CD14-positive monocyte (primary cell): ENCODE measurements around the gene DNAAF5. TPM values are rescaled to one million over a fixed set of nuclear protein-coding genes. Genes with fewer than 3 reads are reported as not detected.

Experiments
- DNase-seq, 3 donors: peaks; one replicate each; pipeline ENCODE4 v3.0.0-alpha.2; 2011 to 2022
- H2AFZ ChIP-seq: 2 replicates; pipeline ENCODE4 v1.6.0; 2012; ENCODE audit warnings: mild to moderate bottlenecking, low read depth, low read length, inconsistent platforms; ENCODE audit not compliant: insufficient read depth, poor library complexity, severe bottlenecking
- H3K27ac ChIP-seq, 2 donors: 1 replicate in 1 of 2; 2 replicates in 1 of 2; pipeline ENCODE4 v1.5.1; 2012 to 2013; ENCODE audit warnings: low read length in 2 of 2, control low read depth in 1 of 2, inconsistent platforms in 1 of 2, low read depth in 1 of 2, mild to moderate bottlenecking in 1 of 2
- H3K27me3 ChIP-seq, 2 donors: one replicate each; pipeline versions ENCODE4 v1.6.0 to v1.6.1; 2011 to 2013; ENCODE audit warnings: low read length in 2 of 2; ENCODE audit not compliant: control insufficient read depth in 2 of 2, insufficient read depth in 2 of 2
- H3K36me3 ChIP-seq, 2 donors: replicated peaks in 1 of 2; 1 replicate in 1 of 2; 2 replicates in 1 of 2; pipeline versions ENCODE4 v1.5.1 to v1.6.1; 2012 to 2013; ENCODE audit warnings: low read length in 2 of 2, control low read depth in 1 of 2, inconsistent platforms in 1 of 2, mild to moderate bottlenecking in 1 of 2; ENCODE audit not compliant: insufficient read depth in 2 of 2, control insufficient read depth in 1 of 2
- H3K4me1 ChIP-seq, 2 donors: 1 replicate in 1 of 2; 2 replicates in 1 of 2; pipeline versions ENCODE4 v1.5.1 to v1.6.1; 2012 to 2013; ENCODE audit warnings: low read length in 2 of 2, control low read depth in 1 of 2, inconsistent platforms in 1 of 2, mild to moderate bottlenecking in 1 of 2, moderate library complexity in 1 of 2; ENCODE audit not compliant: insufficient read depth in 2 of 2, control insufficient read depth in 1 of 2
- H3K4me2 ChIP-seq: replicated peaks from 2 replicates; pipeline ENCODE3; 2012; ENCODE audit warnings: low read length, moderate library complexity, mild to moderate bottlenecking; ENCODE audit not compliant: poor library complexity, severe bottlenecking; ENCODE audit errors: extremely low read depth
- H3K4me3 ChIP-seq, 3 experiments: fragments of 200-600 bp in 1 of 3; sonication (generic) in 1 of 3; replicated peaks in 1 of 3; 1 replicate in 2 of 3; 2 replicates in 1 of 3; pipeline ENCODE4 v1.5.1; 2011 to 2013; ENCODE audit warnings: low read length in 3 of 3, mild to moderate bottlenecking in 3 of 3, control low read depth in 2 of 3, low read depth in 2 of 3, inconsistent platforms in 1 of 3, moderate library complexity in 1 of 3
- H3K79me2 ChIP-seq: 2 replicates; pipeline ENCODE4 v1.6.0; 2012; ENCODE audit warnings: mild to moderate bottlenecking, control low read depth, inconsistent platforms, low read length, moderate library complexity; ENCODE audit not compliant: insufficient read depth
- H3K9ac ChIP-seq: 2 replicates; pipeline ENCODE4 v1.6.0; 2017; ENCODE audit warnings: low read length, mild to moderate bottlenecking; ENCODE audit not compliant: insufficient read depth, poor library complexity, severe bottlenecking
- H3K9me3 ChIP-seq, 2 donors: replicated peaks in 1 of 2; 1 replicate in 1 of 2; 2 replicates in 1 of 2; pipeline versions ENCODE4 v1.5.1 to v1.6.1; 2012 to 2013; ENCODE audit warnings: low read length in 2 of 2, control low read depth in 1 of 2; ENCODE audit not compliant: control insufficient read depth in 1 of 2, insufficient read depth in 1 of 2
- H4K20me1 ChIP-seq: 2 replicates; pipeline ENCODE4 v1.6.0; 2012; ENCODE audit warnings: mild to moderate bottlenecking, low read length, control low read depth, moderate library complexity; ENCODE audit not compliant: insufficient read depth
- H3K27ac Mint-ChIP-seq, 7 donors: one replicate each; pipeline ENCODE4 v1.8.0; 2020; ENCODE audit warnings: mild to moderate bottlenecking in 7 of 7, mixed read lengths in 7 of 7, moderate library complexity in 6 of 7, inconsistent platforms in 2 of 7
- H3K27me3 Mint-ChIP-seq, 3 donors: one replicate each; pipeline ENCODE4 v1.8.0; 2021 to 2022; ENCODE audit warnings: low read depth in 3 of 3, mild to moderate bottlenecking in 3 of 3, mixed read lengths in 3 of 3, moderate library complexity in 3 of 3, inconsistent platforms in 1 of 3
- H3K36me3 Mint-ChIP-seq, 2 donors: one replicate each; pipeline ENCODE4 v1.8.0; 2020; ENCODE audit warnings: mixed read lengths in 2 of 2, inconsistent platforms in 1 of 2, mild to moderate bottlenecking in 1 of 2
- H3K4me1 Mint-ChIP-seq: one replicate; pipeline ENCODE4 v1.8.0; 2020; ENCODE audit warnings: mild to moderate bottlenecking, mixed read lengths
- H3K4me3 Mint-ChIP-seq, 2 donors: one replicate each; pipeline ENCODE4 v1.8.0; 2020; ENCODE audit warnings: mild to moderate bottlenecking in 2 of 2, mixed read lengths in 2 of 2, moderate library complexity in 1 of 2
- H3K9me3 Mint-ChIP-seq, 7 donors: one replicate each; pipeline ENCODE4 v1.8.0; 2020 to 2022; ENCODE audit warnings: mixed read lengths in 7 of 7, mild to moderate bottlenecking in 6 of 7, moderate library complexity in 6 of 7, inconsistent platforms in 2 of 7
- CTCF ChIP-seq: fragments of 200-600 bp; IDR thresholded peaks from one replicate; pipeline ENCODE4 v1.8.0; 2022; ENCODE audit warnings: antibody characterized with exemption, mild to moderate bottlenecking
- WGBS: methylation state at CpG from one replicate; pipeline ENCODE4 v1.1.5; 2013; ENCODE audit warnings: missing lambda C conversion rate; ENCODE audit not compliant: insufficient coverage; 5-methylcytosine and 5-hydroxymethylcytosine counted together
- intact Hi-C, 2 donors: fragments of 100-400 bp; cut with micrococcal nuclease; formaldehyde crosslinking; loops; one replicate each; pipeline versions ENCODE4 v1.15.0 to v1.15.1; 2023
- polyA plus RNA-seq, 3 donors: library from polyadenylated mRNA; depleted of rRNA in 1 of 3; unstranded in 2 of 3; stranded (reverse) in 1 of 3; fragments of 300-500 nt in 2 of 3; fragments of >200 nt in 1 of 3; fragmentation: Illumina TruSeq in 2 of 3; gene quantifications; 1 replicate in 2 of 3; 2 replicates in 1 of 3; pipeline ENCODE4 v1.2.3, GENCODE V29; 2012 to 2021

The DNAAF5 gene
- polyA plus RNA-seq, 3 donors: 1.2 to 9.6 (median 2.0) TPM

GRCh38 chr7:832968-833424, 106.5 kb downstream of the DNAAF5 start:
- H3K4me1 ChIP-seq: peaks cover 10 to 23% of the 10 kb centered on the region in 2 donors
- no peak overlapping the region for H2AFZ ChIP-seq
- no peaks in the 10 kb centered on the region for H3K27me3 ChIP-seq
- peaks cover 13 to 46% of the 10 kb centered on the region in 2 donors for H3K36me3 ChIP-seq
- Mint-ChIP-seq H3K27ac (peak overlapping the region in 1 of 7 donors; percentile 1), H3K4me1 (peaks cover 34% of the 10 kb centered on the region), H3K36me3 (peaks cover 50 to 77% of the 10 kb centered on the region in 2 donors), H3K9me3 (peaks cover 0 to 2% (median 0%) of the 10 kb centered on the region in 7 donors), H3K4me3 (peak overlapping the region in 1 of 2 donors; percentile 49), H3K27me3 (peaks cover 5 to 25% (median 24%) of the 10 kb centered on the region in 3 donors)
- WGBS: 94% methylated on average over 10 of the region's 15 CpGs
- no peak overlapping the region for H3K4me3 ChIP-seq
- no peak for DNase-seq
- H3K4me2 ChIP-seq: no peak overlapping the region
- no peak overlapping the region for H3K9ac ChIP-seq
- H3K79me2 ChIP-seq: peaks cover 24% of the 10 kb centered on the region
- H3K9me3 ChIP-seq: no peaks in the 10 kb centered on the region
- no peak for TF ChIP-seq CTCF
- no peak overlapping the region for H3K27ac ChIP-seq
- intact Hi-C loops: no loop called here
- peaks cover 96% of the 10 kb centered on the region for H4K20me1 ChIP-seq

- Histone ChIP-seq H3K27me3 (no peaks in the 10 kb centered on the region), H3K27ac (no peak overlapping the region), H3K9me3 (no peaks in the 10 kb centered on the region), H3K36me3 (peaks cover 13 to 52% of the 10 kb centered on the region in 2 donors), H2AFZ (no peak overlapping the region), H3K4me1 (peaks cover 10 to 23% of the 10 kb centered on the region in 2 donors), H3K9ac (no peak overlapping the region), H4K20me1 (peaks cover 96% of the 10 kb centered on the region), H3K4me3 (no peak overlapping the region), H3K79me2 (peaks cover 20% of the 10 kb centered on the region), H3K4me2 (no peak overlapping the region)
- no peak for TF ChIP-seq CTCF
- H3K27ac Mint-ChIP-seq: peak overlapping the region in 1 of 7 donors; percentile 37
- peaks cover 54 to 76% of the 10 kb centered on the region in 2 donors for H3K36me3 Mint-ChIP-seq
- no peak overlapping the region for H3K4me3 Mint-ChIP-seq
- 100% methylated on average over 2 of the region's 8 CpGs for WGBS
- H3K4me1 Mint-ChIP-seq: peaks cover 34% of the 10 kb centered on the region
- DNase-seq: no peak
- H3K27me3 Mint-ChIP-seq: peaks cover 5 to 27% (median 22%) of the 10 kb centered on the region in 3 donors
- peaks cover 0 to 2% (median 0%) of the 10 kb centered on the region in 7 donors for H3K9me3 Mint-ChIP-seq
- intact Hi-C loops: no loop called here
Observed at GRCh38 chr7:833601-834258, 107.2 kb downstream of the DNAAF5 start.
